K562 (cell line): ENCODE measurements around the gene NT5C1B. TPM values are rescaled to one million over a fixed set of nuclear protein-coding genes. Genes with fewer than 3 reads are reported as not detected.

Experiments
- ATAC-seq: fragments of 200-7000 bp; cut with Tn5 transposase; 3 replicates; pipeline ENCODE4 v1.9.1; 2020; ENCODE audit warnings: moderate library complexity
- BruUV-seq: library from RNA; stranded (reverse); fragments of 400-500 nt; replicated peaks from 2 replicates; lab custom pipeline; 2021; lab: Mats Ljungman, UMichigan
- CTCF ChIA-PET: fragments of 300-600 bp; formaldehyde crosslinking; extraction: SDS; loops from one replicate; lab custom pipeline; 2021; ENCODE audit warnings: low intra/inter-chr PET ratio; lab: Yijun Ruan, JAX
- POLR2A ChIA-PET: fragments of 300-600, 350-650 bp; sonication (Branson Sonifier 250); formaldehyde crosslinking; extraction: SDS; loops from one replicate; lab custom pipeline; 2021; ENCODE audit warnings: antibody characterized with exemption, inconsistent platforms; lab: Yijun Ruan, JAX
- DNase-seq, 4 experiments: peaks; one replicate each; pipeline versions ENCODE4 v3.0.0 to v3.0.0-alpha.2; 2011 to 2018; ENCODE audit warnings: low spot score in 3 of 4, mixed read lengths in 3 of 4; ENCODE audit errors: extremely low read depth in 1 of 4
- FAIRE-seq: peaks from 2 replicates; lab custom pipeline; 2011; peaks lifted over from hg19 to GRCh38; lab: Jason Lieb, UNC
- H2AFZ ChIP-seq: 2 replicates; pipeline ENCODE4 v1.6.0; 2011; ENCODE audit warnings: low read depth, low read length, control low read depth, inconsistent platforms
- H3K27ac ChIP-seq: fragments of 200-600 bp; 3 replicates; pipeline ENCODE4 v1.8.0; 2011; ENCODE audit warnings: low read depth, mild to moderate bottlenecking, control low read depth, inconsistent platforms, low read length, moderate library complexity, mixed read lengths; ENCODE audit errors: extremely low read depth
- H3K27me3 ChIP-seq, 2 experiments: fragments of 300-600 bp in 1 of 2; 2 replicates in 1 of 2; 3 replicates in 1 of 2; pipeline versions ENCODE4 v1.6.0 to v1.8.0; 2011; ENCODE audit warnings: inconsistent platforms in 2 of 2, low read length in 2 of 2, mild to moderate bottlenecking in 1 of 2, mixed read lengths in 1 of 2, moderate library complexity in 1 of 2; ENCODE audit not compliant: control insufficient read depth in 2 of 2, insufficient read depth in 2 of 2
- H3K36me3 ChIP-seq: fragments of 300-600 bp; 3 replicates; pipeline ENCODE4 v1.8.0; 2011; ENCODE audit warnings: mild to moderate bottlenecking, low read length, inconsistent platforms; ENCODE audit not compliant: control insufficient read depth, insufficient read depth
- H3K4me1 ChIP-seq, 2 experiments: fragments of 200-600 bp in 1 of 2; replicated peaks in 1 of 2; 2 replicates in 1 of 2; 3 replicates in 1 of 2; pipeline versions ENCODE4 v1.5.1 to v1.8.0; 2011; ENCODE audit warnings: inconsistent platforms in 2 of 2, low read length in 2 of 2, mild to moderate bottlenecking in 1 of 2, mixed read lengths in 1 of 2, moderate library complexity in 1 of 2; ENCODE audit not compliant: control insufficient read depth in 2 of 2, insufficient read depth in 2 of 2
- H3K4me2 ChIP-seq: 2 replicates; pipeline ENCODE4 v1.6.1; 2011; ENCODE audit warnings: low read length, control low read depth, inconsistent platforms, mixed read lengths; ENCODE audit not compliant: insufficient read depth
- H3K4me3 ChIP-seq: fragments of 200-600 bp; sonication (generic), shearing (Covaris generic); 2 replicates; pipeline ENCODE4 v1.5.1; 2016; ENCODE audit warnings: control low read depth, inconsistent platforms
- H3K79me2 ChIP-seq: fragments of 200-600 bp; 3 replicates; pipeline ENCODE4 v1.8.0; 2011; ENCODE audit warnings: low read length, inconsistent platforms; ENCODE audit not compliant: control insufficient read depth, insufficient read depth
- H3K9ac ChIP-seq, 2 experiments: 2 replicates each; pipeline versions ENCODE4 v1.6.0 to v1.6.1; 2011; ENCODE audit warnings: low read depth in 2 of 2, low read length in 2 of 2, control low read depth in 1 of 2, inconsistent platforms in 1 of 2, mild to moderate bottlenecking in 1 of 2, mixed read lengths in 1 of 2; ENCODE audit not compliant: insufficient read depth in 1 of 2
- H3K9me1 ChIP-seq: one replicate; pipeline ENCODE4 v1.6.0; 2011; ENCODE audit warnings: inconsistent platforms, mild to moderate bottlenecking, low read length, moderate library complexity; ENCODE audit not compliant: control insufficient read depth, insufficient read depth
- H3K9me3 ChIP-seq: replicated peaks from 2 replicates; pipeline ENCODE4 v1.5.1; 2011; ENCODE audit warnings: low read depth, low read length, inconsistent platforms; ENCODE audit not compliant: control insufficient read depth, insufficient read depth
- H4K20me1 ChIP-seq: replicated peaks from 2 replicates; pipeline ENCODE4 v1.6.1; 2011; ENCODE audit warnings: low read length, inconsistent platforms, mixed read lengths; ENCODE audit not compliant: control insufficient read depth, insufficient read depth
- CEBPB ChIP-seq: fragments of 450-650 bp; IDR thresholded peaks from 2 replicates; pipeline ENCODE4 v1.6.1; 2016; ENCODE audit warnings: missing genetic modification characterization, missing compliant biosample characterization
- FOXP4 ChIP-seq: sonication (generic); formaldehyde crosslinking; IDR thresholded peaks from 2 replicates; pipeline ENCODE4 v1.8.0; 2022; ENCODE audit warnings: mild to moderate bottlenecking, missing genetic modification reagents, borderline replicate concordance
- HMGXB4 ChIP-seq: sonication (generic); formaldehyde crosslinking; IDR thresholded peaks from 2 replicates; pipeline ENCODE4 v1.8.1; 2023; ENCODE audit warnings: mild to moderate bottlenecking, missing genetic modification reagents
- ILF3 ChIP-seq: fragments of 450-650 bp; IDR thresholded peaks from 2 replicates; pipeline ENCODE4 v1.6.1; 2018; ENCODE audit warnings: antibody characterized with exemption, mild to moderate bottlenecking, moderate library complexity, borderline replicate concordance
- KDM5B ChIP-seq: fragments of 200-600 bp; sonication (generic); IDR thresholded peaks from 2 replicates; pipeline ENCODE4 v1.6.1; 2012; ENCODE audit warnings: low read depth, mild to moderate bottlenecking, moderate library complexity, low read length, control low read depth, inconsistent platforms; ENCODE audit not compliant: insufficient replicate concordance
- PRPF4 ChIP-seq: fragments of 200-400 bp; formaldehyde crosslinking; IDR thresholded peaks from one replicate; pipeline ENCODE4 v1.6.1; 2017; ENCODE audit warnings: low read length, low read depth, mild to moderate bottlenecking; ENCODE audit not compliant: insufficient read depth, poor library complexity, severe bottlenecking
- RBM15 ChIP-seq: fragments of 200-400 bp; formaldehyde crosslinking; IDR thresholded peaks from 2 replicates; pipeline ENCODE4 v1.6.1; 2018; ENCODE audit warnings: mild to moderate bottlenecking, low read length, moderate library complexity; ENCODE audit not compliant: insufficient read depth
- RNF219 ChIP-seq: fragments of 250-450 bp; sonication (Bioruptor Pico); IDR thresholded peaks from 2 replicates; pipeline ENCODE4 v1.5.0; 2022; ENCODE audit warnings: mild to moderate bottlenecking
- SNAPC5 ChIP-seq: fragments of 250-450 bp; sonication (Bioruptor Pico); IDR thresholded peaks from 2 replicates; pipeline ENCODE4 v1.8.0; 2021; ENCODE audit warnings: moderate library complexity, mild to moderate bottlenecking, inconsistent platforms
- ZNF274 ChIP-seq: IDR thresholded peaks from 2 replicates; pipeline ENCODE4 v1.6.1; 2011; ENCODE audit warnings: low read depth, mild to moderate bottlenecking, low read length, moderate library complexity, borderline replicate concordance
- WGBS: fragments of 100-300 bp; shearing (Covaris generic); methylation state at CpG from one replicate; pipeline ENCODE4 v1.1.6; 2016; ENCODE audit warnings: low coverage, mixed read lengths; ENCODE audit not compliant: insufficient coverage; ENCODE audit errors: missing lambda C conversion rate; 5-methylcytosine and 5-hydroxymethylcytosine counted together
- in situ Hi-C: fragments of 300-500 bp; cut with MboI; formaldehyde crosslinking; loops from 4 replicates; pipeline ENCODE4 v1.15.0; 2018; ENCODE audit warnings: inconsistent platforms, mixed read lengths
- intact Hi-C: fragments of 100-400 bp; cut with micrococcal nuclease; formaldehyde crosslinking; loops from 2 replicates; pipeline ENCODE4 v1.14.2; 2022
- polyA plus RNA-seq, 8 experiments: library from polyadenylated mRNA; depleted of rRNA in 4 of 8; stranded (reverse) in 5 of 8; unstranded in 3 of 8; fragments of >200 nt; fragmentation: Nextera tagmentation in 2 of 8; fragmentation: Illumina TruSeq in 1 of 8; extraction: Ambion mirVana in 2 of 8; extraction: Trizol in 1 of 8; gene quantifications; 2 replicates each; pipeline versions ENCODE4 v1.2.1 to v1.2.3, GENCODE V29; 2011 to 2014; ENCODE audit warnings: inconsistent platforms in 1 of 8, missing spikeins in 1 of 8
- total RNA-seq, 7 experiments: library from RNA; depleted of rRNA in 6 of 7; stranded (reverse); fragments of >200 nt in 6 of 7; fragmentation: Illumina TruSeq in 2 of 7; extraction: Trizol in 2 of 7; gene quantifications; 2 replicates each; pipeline versions ENCODE4 v1.2.1 to v1.2.3, GENCODE V29; 2011 to 2021; ENCODE audit warnings: low replicate concordance in 1 of 7

NT5C1B gene
- total and polyA plus RNA-seq, 9 of the 15 experiments (the other 6 are each of a cell fraction or from before 2014, with no cell fraction given) = 0.07 TPM; not detected in 8

GRCh38 chr2:18626958-18627650, 37.7 kb upstream of the NT5C1B start:
- no peaks in the 10 kb centered on the region for H4K20me1 ChIP-seq
- no peaks in the 10 kb centered on the region for H3K9me1 ChIP-seq
- DNase-seq = no peak
- TF ChIP-seq HMGXB4 (CRISPR knock-in tag) (no peak), ZNF274 (no peak), FOXP4 (CRISPR knock-in tag) (no peak), ILF3 (no peak), RNF219 (CRISPR knock-in tag) (no peak), RBM15 (no peak), PRPF4 (no peak), CEBPB (tag) (no peak), SNAPC5 (no peak), KDM5B (no peak)
- TF ChIP-seq, all 486 proteins: peak for 0
- no peaks in the 10 kb centered on the region for H3K4me1 ChIP-seq
- H3K4me3 ChIP-seq = no peak overlapping the region
- H3K4me2 ChIP-seq = no peak overlapping the region
- ATAC-seq (no peak), FAIRE-seq (no peak)
- H3K27me3 ChIP-seq = no peaks in the 10 kb centered on the region
- CTCF ChIA-PET = no interaction called here
- POLR2A ChIA-PET = no interaction called here
- no peaks in the 10 kb centered on the region for H3K9me3 ChIP-seq
- no peak overlapping the region for H2AFZ ChIP-seq
- in situ Hi-C loops = no loop called here
- H3K9ac ChIP-seq = no peak overlapping the region
- H3K36me3 ChIP-seq = no peaks in the 10 kb centered on the region
- no peak overlapping the region for H3K27ac ChIP-seq
- no peaks in the 10 kb centered on the region for H3K79me2 ChIP-seq
- intact Hi-C loops = no loop called here
- BruUV-seq = no TSS peak
- WGBS = 3% methylated on average over 2 of the region's 2 CpGs
